HG02678 (cell line): ENCODE measurements around the gene DCN.

Experiments used
- ATAC-seq: cut with Tn5 transposase; IDR thresholded peaks from one replicate; pipeline ENCODE4 v1.9.1; 2021; ENCODE audit warnings: mild to moderate bottlenecking, moderate library complexity; ENCODE audit not compliant: unreplicated experiment

DCN gene

GRCh38 chr12:91140026-91140931 is 42.3 kb downstream of the DCN start:
- no peak for ATAC-seq

GRCh38 chr12:91139286-91139685 is 43.3 kb downstream of the DCN start:
- no peak for ATAC-seq

GRCh38 chr12:91138337-91138920 is 44.2 kb downstream of the DCN start:
- no peak for ATAC-seq

GRCh38 chr12:91133871-91134270 is 48.7 kb downstream of the DCN start:
- no peak for ATAC-seq

GRCh38 chr12:91129662-91130362 is 52.8 kb downstream of the DCN start:
- ATAC-seq: no peak

GRCh38 chr12:91127751-91128150 is 54.9 kb downstream of the DCN start:
- ATAC-seq: no peak

GRCh38 chr12:91127306-91127705 is 55.3 kb downstream of the DCN start:
- ATAC-seq: no peak

GRCh38 chr12:91126516-91126915 is 56.1 kb downstream of the DCN start:
- no peak for ATAC-seq

- no peak for ATAC-seq
Measured at GRCh38 chr12:91123236-91123916, 59.2 kb downstream of the DCN start.

GRCh38 chr12:91120781-91121180 is 61.8 kb downstream of the DCN start:
- no peak for ATAC-seq

- no peak for ATAC-seq
Measured at GRCh38 chr12:91119089-91119488, 63.5 kb downstream of the DCN start.

- no peak for ATAC-seq
Measured at GRCh38 chr12:91113621-91114020, 69.0 kb downstream of the DCN start.

- ATAC-seq: no peak
Measured at GRCh38 chr12:91111366-91112325, 71.0 kb downstream of the DCN start, which contains the start of gene LUM. TSS of gene LUM (minus strand) at chr12:91111494. CDS start at chr12:91108979, 2,515 bp downstream.

GRCh38 chr12:91110311-91110924 is 72.2 kb downstream of the DCN start:
- ATAC-seq: no peak

GRCh38 chr12:91109581-91110310 is 72.9 kb downstream of the DCN start:
- ATAC-seq: no peak

GRCh38 chr12:91109148-91109564 is 73.5 kb downstream of the DCN start:
- peak; percentile 84 for ATAC-seq

GRCh38 chr12:91108196-91108755 is 74.3 kb downstream of the DCN start:
- ATAC-seq: no peak

- ATAC-seq: no peak
Measured at GRCh38 chr12:91106283-91106682, 76.3 kb downstream of the DCN start.
